H1 (cell line): ENCODE results near the gene CNTN5. TPM values are rescaled to one million over a fixed set of nuclear protein-coding genes. Genes with fewer than 3 reads are reported as not detected.

Experiments
- CTCF ChIA-PET: fragments of 300-600 bp; sonication (Branson Sonifier 250); formaldehyde crosslinking; loops from one replicate; lab custom pipeline; 2021; ENCODE audit not compliant: partially characterized antibody; lab: Charles Lee
- POLR2A ChIA-PET: fragments of 300-600 bp; sonication (Branson Sonifier 250); formaldehyde crosslinking; loops from one replicate; lab custom pipeline; 2021; ENCODE audit warnings: inconsistent platforms; ENCODE audit not compliant: partially characterized antibody; lab: Charles Lee
- DNase-seq, 2 experiments: peaks; one replicate each; pipeline versions ENCODE4 v3.0.0 to v3.0.0-alpha.2; 2010 to 2022; ENCODE audit warnings: low spot score in 2 of 2, low read depth in 1 of 2, mixed read lengths in 1 of 2
- FAIRE-seq: peaks from 2 replicates; lab custom pipeline; 2011; peaks lifted over from hg19 to GRCh38; lab: Jason Lieb, UNC
- H2AFZ ChIP-seq: 2 replicates; pipeline ENCODE4 v1.8.1; 2012; ENCODE audit warnings: low read length, inconsistent platforms
- H2AK5ac ChIP-seq: 2 replicates; pipeline ENCODE4 v1.6.1; 2013; ENCODE audit warnings: low read depth, low read length
- H2BK120ac ChIP-seq: replicated peaks from 2 replicates; pipeline ENCODE3; 2013; ENCODE audit warnings: low read depth, low read length, inconsistent platforms
- H2BK12ac ChIP-seq: 2 replicates; pipeline ENCODE4 v1.6.1; 2013; ENCODE audit warnings: low read depth, low read length
- H2BK15ac ChIP-seq: 2 replicates; pipeline ENCODE4 v1.6.1; 2013; ENCODE audit warnings: low read length
- H2BK20ac ChIP-seq: 2 replicates; pipeline ENCODE4 v1.6.1; 2013; ENCODE audit warnings: low read length
- H2BK5ac ChIP-seq: 2 replicates; pipeline ENCODE4 v1.6.1; 2013; ENCODE audit warnings: low read depth, low read length
- H3K14ac ChIP-seq: 2 replicates; pipeline ENCODE4 v1.6.1; 2013; ENCODE audit warnings: inconsistent platforms; ENCODE audit not compliant: insufficient read length
- H3K18ac ChIP-seq: 2 replicates; pipeline ENCODE4 v1.6.1; 2013; ENCODE audit warnings: low read length; ENCODE audit errors: extremely low read depth
- H3K23ac ChIP-seq: 2 replicates; pipeline ENCODE4 v1.6.1; 2013; ENCODE audit warnings: inconsistent platforms; ENCODE audit not compliant: insufficient read length
- H3K23me2 ChIP-seq: 2 replicates; pipeline ENCODE4 v1.6.1; 2013; ENCODE audit warnings: low read depth, low read length
- H3K27ac ChIP-seq: 2 replicates; pipeline ENCODE4 v1.6.1; 2011; ENCODE audit warnings: low read depth, low read length, inconsistent platforms
- H3K27me3 ChIP-seq, 4 experiments: replicated peaks in 1 of 4; 1 replicate in 1 of 4; 2 replicates in 3 of 4; pipeline versions ENCODE4 v1.6.1 to v1.8.1; 2011 to 2013; ENCODE audit warnings: low read length in 3 of 4, mild to moderate bottlenecking in 3 of 4, inconsistent platforms in 2 of 4, mixed read lengths in 2 of 4, moderate library complexity in 1 of 4; ENCODE audit not compliant: control insufficient read depth in 3 of 4, insufficient read depth in 3 of 4; ENCODE audit errors: extremely low read depth in 1 of 4
- H3K36me3 ChIP-seq, 4 experiments: 2 replicates each; pipeline versions ENCODE4 v1.6.1 to v1.8.1; 2011 to 2013; ENCODE audit warnings: mild to moderate bottlenecking in 4 of 4, low read length in 3 of 4, moderate library complexity in 2 of 4, control low read depth in 1 of 4, inconsistent platforms in 1 of 4; ENCODE audit not compliant: insufficient read depth in 4 of 4, control insufficient read depth in 2 of 4
- H3K4ac ChIP-seq: replicated peaks from 2 replicates; pipeline ENCODE3; 2013; ENCODE audit warnings: low read length, low read depth, mixed read lengths, inconsistent platforms; ENCODE audit not compliant: insufficient read length
- H3K4me1 ChIP-seq, 4 experiments: replicated peaks in 1 of 4; 1 replicate in 1 of 4; 2 replicates in 3 of 4; pipeline versions ENCODE4 v1.6.1 to v1.8.1; 2011 to 2013; ENCODE audit warnings: low read length in 3 of 4, inconsistent platforms in 2 of 4, mixed read lengths in 1 of 4; ENCODE audit not compliant: insufficient read depth in 4 of 4, control insufficient read depth in 3 of 4
- H3K4me2 ChIP-seq, 2 experiments: 2 replicates each; pipeline versions ENCODE4 v1.6.1 to v1.8.1; 2011 to 2013; ENCODE audit warnings: low read depth in 2 of 2, low read length in 2 of 2, control low read depth in 1 of 2, inconsistent platforms in 1 of 2, mild to moderate bottlenecking in 1 of 2; ENCODE audit not compliant: insufficient read depth in 1 of 2
- H3K4me3 ChIP-seq, 4 experiments: fragments of 200-600, 300-600 bp in 1 of 4; sonication (generic), shearing (Covaris generic), sonication (Bioruptor Twin) in 1 of 4; 2 replicates each; pipeline versions ENCODE4 v1.5.1 to v1.8.1; 2011 to 2016; ENCODE audit warnings: low read length in 4 of 4, low read depth in 3 of 4, control low read depth in 2 of 4, inconsistent platforms in 2 of 4, mild to moderate bottlenecking in 2 of 4, mixed read lengths in 1 of 4, moderate library complexity in 1 of 4; ENCODE audit not compliant: insufficient read depth in 2 of 4; ENCODE audit errors: extremely low read depth in 1 of 4
- H3K56ac ChIP-seq: replicated peaks from 2 replicates; pipeline ENCODE3; 2013; ENCODE audit warnings: low read depth, mild to moderate bottlenecking, mixed read lengths, low read length, inconsistent platforms; ENCODE audit not compliant: insufficient read length
- H3K79me1 ChIP-seq: 2 replicates; pipeline ENCODE4 v1.6.1; 2013; ENCODE audit warnings: low read depth, low read length, control low read depth
- H3K79me2 ChIP-seq, 2 experiments: 2 replicates each; pipeline versions ENCODE4 v1.6.1 to v1.8.1; 2012 to 2013; ENCODE audit warnings: low read length in 2 of 2, mild to moderate bottlenecking in 2 of 2, inconsistent platforms in 1 of 2; ENCODE audit not compliant: insufficient read depth in 2 of 2, control insufficient read depth in 1 of 2
- H3K9ac ChIP-seq, 4 experiments: replicated peaks in 1 of 4; 1 replicate in 1 of 4; 2 replicates in 3 of 4; pipeline versions ENCODE4 v1.6.1 to v1.8.1; 2011 to 2013; ENCODE audit warnings: low read depth in 3 of 4, low read length in 3 of 4, control low read depth in 2 of 4, mild to moderate bottlenecking in 2 of 4, moderate library complexity in 2 of 4, inconsistent platforms in 1 of 4; ENCODE audit errors: extremely low read depth in 1 of 4
- H3K9me3 ChIP-seq, 2 experiments: 2 replicates each; pipeline versions ENCODE4 v1.6.1 to v1.8.1; 2012 to 2013; ENCODE audit warnings: mild to moderate bottlenecking in 2 of 2, moderate library complexity in 2 of 2, control low read depth in 1 of 2, inconsistent platforms in 1 of 2, low read depth in 1 of 2, low read length in 1 of 2, mixed read lengths in 1 of 2; ENCODE audit not compliant: insufficient read depth in 2 of 2
- H4K20me1 ChIP-seq, 2 experiments: replicated peaks in 1 of 2; 2 replicates each; pipeline versions ENCODE3 to v1.8.1; 2011 to 2013; ENCODE audit warnings: inconsistent platforms in 2 of 2, low read length in 2 of 2, mild to moderate bottlenecking in 1 of 2; ENCODE audit not compliant: insufficient read depth in 2 of 2, control insufficient read depth in 1 of 2
- H4K5ac ChIP-seq: 2 replicates; pipeline ENCODE4 v1.6.1; 2013; ENCODE audit warnings: low read length, low read depth, mixed read lengths, inconsistent platforms; ENCODE audit not compliant: insufficient read length
- H4K8ac ChIP-seq: 2 replicates; pipeline ENCODE4 v1.8.0; 2013; ENCODE audit warnings: mild to moderate bottlenecking, moderate library complexity, low read length, inconsistent platforms; ENCODE audit not compliant: insufficient read depth; ENCODE audit errors: extremely low read depth
- H4K91ac ChIP-seq: replicated peaks from 2 replicates; pipeline ENCODE3; 2013; ENCODE audit warnings: low read length, mixed read lengths, inconsistent platforms; ENCODE audit not compliant: insufficient read length
- BCL11A ChIP-seq, 2 experiments: IDR thresholded peaks; one replicate each; pipeline ENCODE4 v1.6.1; 2011; ENCODE audit warnings: low read depth in 2 of 2, low read length in 2 of 2, mild to moderate bottlenecking in 2 of 2
- BRCA1 ChIP-seq: IDR thresholded peaks from 2 replicates; pipeline ENCODE4 v1.6.1; 2012; ENCODE audit warnings: low read depth, low read length, improper control_type of control experiment
- CBX8 ChIP-seq: fragments of 300-800, 300-1000 bp; sonication (generic); IDR thresholded peaks from 2 replicates; pipeline ENCODE4 v1.7.1; 2016; ENCODE audit warnings: low read depth, low read length, borderline replicate concordance
- CEBPB ChIP-seq: IDR thresholded peaks from 2 replicates; pipeline ENCODE4 v1.6.1; 2012; ENCODE audit warnings: low read depth, low read length
- CREB1 ChIP-seq: IDR thresholded peaks from 2 replicates; pipeline ENCODE4 v1.6.1; 2012; ENCODE audit warnings: inconsistent platforms
- CTCF ChIP-seq, 3 experiments: IDR thresholded peaks; 1 replicate in 2 of 3; 2 replicates in 1 of 3; pipeline versions ENCODE4 v1.5.1 to v1.6.1; 2011; ENCODE audit warnings: low read length in 3 of 3, mild to moderate bottlenecking in 3 of 3, inconsistent platforms in 2 of 3, low read depth in 1 of 3, moderate library complexity in 1 of 3; ENCODE audit not compliant: insufficient read depth in 1 of 3; ENCODE audit errors: control extremely low read depth in 1 of 3
- HDAC2 ChIP-seq, 2 experiments: fragments of 300-600 bp in 1 of 2; sonication (generic) in 1 of 2; IDR thresholded peaks; 2 replicates each; pipeline ENCODE4 v1.6.1; 2011 to 2012; ENCODE audit warnings: low read depth in 2 of 2, low read length in 2 of 2, mild to moderate bottlenecking in 2 of 2, moderate library complexity in 2 of 2, borderline replicate concordance in 1 of 2, inconsistent platforms in 1 of 2
- NRF1 ChIP-seq: IDR thresholded peaks from 2 replicates; pipeline ENCODE4 v1.6.1; 2011; ENCODE audit warnings: mild to moderate bottlenecking, low read depth, low read length, improper control_type of control experiment
- POU5F1 ChIP-seq: IDR thresholded peaks from 2 replicates; pipeline ENCODE4 v1.6.1; 2011; ENCODE audit warnings: low read depth, mild to moderate bottlenecking, low read length, moderate library complexity
- SIRT6 ChIP-seq: IDR thresholded peaks from one replicate; pipeline ENCODE4 v1.7.1; 2012; ENCODE audit warnings: low read length, inconsistent platforms
- SP4 ChIP-seq: IDR thresholded peaks from 2 replicates; pipeline ENCODE4 v1.6.1; 2012; ENCODE audit warnings: low read length, inconsistent platforms
- TAF1 ChIP-seq: IDR thresholded peaks from 2 replicates; pipeline ENCODE4 v1.6.1; 2011; ENCODE audit warnings: mild to moderate bottlenecking, low read depth, low read length
- YY1 ChIP-seq: IDR thresholded peaks from 2 replicates; pipeline ENCODE4 v1.6.1; 2011; ENCODE audit warnings: low read depth, mild to moderate bottlenecking, low read length
- WGBS, 2 experiments: shearing (Covaris generic) in 1 of 2; methylation state at CpG; one replicate each; pipeline versions ENCODE4 v1.1.6 to v1.1.7; 2013 to 2015; ENCODE audit warnings: low lambda C conversion rate in 2 of 2, mixed read lengths in 2 of 2, inconsistent platforms in 1 of 2, low coverage in 1 of 2, missing lambda C conversion rate in 1 of 2; ENCODE audit not compliant: insufficient replicate concordance in 2 of 2, insufficient coverage in 1 of 2, insufficient read length in 1 of 2; ENCODE audit errors: extremely low coverage in 1 of 2, missing lambda C conversion rate in 1 of 2; 5-methylcytosine and 5-hydroxymethylcytosine counted together
- polyA plus RNA-seq, 7 experiments: library from polyadenylated mRNA; depleted of rRNA in 3 of 7; stranded (reverse) in 5 of 7; unstranded in 2 of 7; fragments of >200 nt in 5 of 7; fragments of 200-250 nt in 2 of 7; gene quantifications; 1 replicate in 5 of 7; 2 replicates in 1 of 7; 4 replicates in 1 of 7; pipeline versions ENCODE4 v1.2.1 to v1.2.3, GENCODE V29; 2011 to 2013; ENCODE audit warnings: missing spikeins in 2 of 7, mixed read lengths in 2 of 7
- total RNA-seq: library from RNA; stranded (reverse); fragmentation: NEBNext Ultra II Directional; extraction: Animal tissue kit (Norgen Biotek cat#: 25700); gene quantifications from 2 replicates; pipeline ENCODE4 v1.2.1, GENCODE V29; 2021

CNTN5 gene
- total and polyA plus RNA-seq, 2 of the 8 experiments (the other 6 are each of a cell fraction or from before 2014, with no cell fraction given), result not detected

DNA sequence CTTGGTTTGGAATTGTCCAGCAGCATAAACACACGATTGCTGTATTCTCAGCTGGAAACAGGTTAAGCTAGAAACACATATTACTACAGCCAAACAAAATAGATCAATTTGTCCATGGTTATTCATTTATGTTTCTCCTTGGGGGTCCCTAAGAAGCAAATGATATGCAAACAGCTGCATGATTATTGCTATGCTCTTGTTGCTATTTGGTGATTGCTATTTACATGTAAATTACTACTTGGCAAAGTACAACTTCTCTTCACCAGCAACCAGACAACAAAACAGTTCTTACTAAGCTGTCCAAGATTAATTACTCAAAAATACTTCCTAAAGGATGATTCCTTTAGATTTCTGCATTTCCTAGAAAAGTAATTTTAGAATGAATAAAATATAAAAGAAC, 1098.4 kb downstream of the CNTN5 start:
- H2BK12ac ChIP-seq, result no peak overlapping the region
- H3K4me2 ChIP-seq, result 0 out of 4 replicates have a peak overlapping the region, but pooled peaks of 1 of the 2 experiments have one; percentile 28
- H3K4me3 ChIP-seq, result no peak overlapping the region
- no peak overlapping the region for H4K91ac ChIP-seq
- H2BK120ac ChIP-seq, result no peak overlapping the region
- no peak overlapping the region for H3K27ac ChIP-seq
- ChIA-PET CTCF (interaction anchor here (1.0 kb wide), 1 partner anchor 13 kb away, joined by 4 read pairs; no protein-coding TSS in a partner anchor), POLR2A (no interaction called here)
- H3K18ac ChIP-seq, result no peak overlapping the region
- H2BK5ac ChIP-seq, result no peak overlapping the region
- no peaks in the 10 kb centered on the region for H3K79me1 ChIP-seq
- no peak overlapping the region for H3K23ac ChIP-seq
- FAIRE-seq, result no peak
- H2BK15ac ChIP-seq, result no peak overlapping the region
- H3K4me1 ChIP-seq, result peaks cover 0 to 3% (median 0%) of the 10 kb centered on the region in 4 experiments; a peak in 1 of 7 replicates
- no peaks in the 10 kb centered on the region for H3K36me3 ChIP-seq
- no peak overlapping the region for H3K14ac ChIP-seq
- no peaks in the 10 kb centered on the region for H3K79me2 ChIP-seq
- H3K56ac ChIP-seq, result no peak overlapping the region
- H2AFZ ChIP-seq, result no peak overlapping the region
- no peak overlapping the region for H4K8ac ChIP-seq
- H3K9me3 ChIP-seq, result no peaks in the 10 kb centered on the region
- no peaks in the 10 kb centered on the region for H4K20me1 ChIP-seq
- no peak overlapping the region for H3K4ac ChIP-seq
- H3K27me3 ChIP-seq, result no peaks in the 10 kb centered on the region
- DNase-seq, result no peak
- no peak overlapping the region for H3K9ac ChIP-seq
- H2AK5ac ChIP-seq, result no peak overlapping the region
- H2BK20ac ChIP-seq, result no peak overlapping the region
- H3K23me2 ChIP-seq, result no peaks in the 10 kb centered on the region
- no peak overlapping the region for H4K5ac ChIP-seq
- WGBS, 2 experiments, result 60% methylated on average over 1 of the region's 1 CpG; no CpG with 5 or more reads in 1 of the 2 experiments
- TF ChIP-seq BCL11A (IDR thresholded peaks at IDR 0.05; ENCODE audit: low read depth in 2 of 2, low read length in 2 of 2) (no peak), SP4 (no peak), CTCF (IDR thresholded peaks at IDR 0.05; ENCODE audit: control extremely low read depth in 1 of 3, insufficient read depth in 1 of 3, low read depth in 1 of 3, low read length in 3 of 3) (no peak), TAF1 (no peak), BRCA1 (no peak), POU5F1 (no peak), CEBPB (no peak), HDAC2 (IDR thresholded peaks at IDR 0.05; ENCODE audit: borderline replicate concordance in 1 of 2, low read depth in 2 of 2, low read length in 2 of 2) (no peak), CBX8 (no peak), SIRT6 (no peak), NRF1 (no peak), CREB1 (no peak), YY1 (no peak)
